CD14-positive monocyte (primary cell): ENCODE results near the gene AVPR2. TPM values are rescaled to one million over a fixed set of nuclear protein-coding genes. Genes with fewer than 3 reads are reported as not detected.

Source experiments
- DNase-seq, 3 donors: peaks; one replicate each; pipeline ENCODE4 v3.0.0-alpha.2; 2011 to 2022
- H2AFZ ChIP-seq: 2 replicates; pipeline ENCODE4 v1.6.0; 2012; ENCODE audit warnings: mild to moderate bottlenecking, low read depth, low read length, inconsistent platforms; ENCODE audit not compliant: insufficient read depth, poor library complexity, severe bottlenecking
- H3K27ac ChIP-seq, 2 donors: 1 replicate in 1 of 2; 2 replicates in 1 of 2; pipeline ENCODE4 v1.5.1; 2012 to 2013; ENCODE audit warnings: low read length in 2 of 2, control low read depth in 1 of 2, inconsistent platforms in 1 of 2, low read depth in 1 of 2, mild to moderate bottlenecking in 1 of 2
- H3K27me3 ChIP-seq, 2 donors: one replicate each; pipeline versions ENCODE4 v1.6.0 to v1.6.1; 2011 to 2013; ENCODE audit warnings: low read length in 2 of 2; ENCODE audit not compliant: control insufficient read depth in 2 of 2, insufficient read depth in 2 of 2
- H3K36me3 ChIP-seq, 2 donors: replicated peaks in 1 of 2; 1 replicate in 1 of 2; 2 replicates in 1 of 2; pipeline versions ENCODE4 v1.5.1 to v1.6.1; 2012 to 2013; ENCODE audit warnings: low read length in 2 of 2, control low read depth in 1 of 2, inconsistent platforms in 1 of 2, mild to moderate bottlenecking in 1 of 2; ENCODE audit not compliant: insufficient read depth in 2 of 2, control insufficient read depth in 1 of 2
- H3K4me1 ChIP-seq, 2 donors: 1 replicate in 1 of 2; 2 replicates in 1 of 2; pipeline versions ENCODE4 v1.5.1 to v1.6.1; 2012 to 2013; ENCODE audit warnings: low read length in 2 of 2, control low read depth in 1 of 2, inconsistent platforms in 1 of 2, mild to moderate bottlenecking in 1 of 2, moderate library complexity in 1 of 2; ENCODE audit not compliant: insufficient read depth in 2 of 2, control insufficient read depth in 1 of 2
- H3K4me2 ChIP-seq: replicated peaks from 2 replicates; pipeline ENCODE3; 2012; ENCODE audit warnings: low read length, moderate library complexity, mild to moderate bottlenecking; ENCODE audit not compliant: poor library complexity, severe bottlenecking; ENCODE audit errors: extremely low read depth
- H3K4me3 ChIP-seq, 3 experiments: fragments of 200-600 bp in 1 of 3; sonication (generic) in 1 of 3; replicated peaks in 1 of 3; 1 replicate in 2 of 3; 2 replicates in 1 of 3; pipeline ENCODE4 v1.5.1; 2011 to 2013; ENCODE audit warnings: low read length in 3 of 3, mild to moderate bottlenecking in 3 of 3, control low read depth in 2 of 3, low read depth in 2 of 3, inconsistent platforms in 1 of 3, moderate library complexity in 1 of 3
- H3K79me2 ChIP-seq: 2 replicates; pipeline ENCODE4 v1.6.0; 2012; ENCODE audit warnings: mild to moderate bottlenecking, control low read depth, inconsistent platforms, low read length, moderate library complexity; ENCODE audit not compliant: insufficient read depth
- H3K9ac ChIP-seq: 2 replicates; pipeline ENCODE4 v1.6.0; 2017; ENCODE audit warnings: low read length, mild to moderate bottlenecking; ENCODE audit not compliant: insufficient read depth, poor library complexity, severe bottlenecking
- H3K9me3 ChIP-seq, 2 donors: replicated peaks in 1 of 2; 1 replicate in 1 of 2; 2 replicates in 1 of 2; pipeline versions ENCODE4 v1.5.1 to v1.6.1; 2012 to 2013; ENCODE audit warnings: low read length in 2 of 2, control low read depth in 1 of 2; ENCODE audit not compliant: control insufficient read depth in 1 of 2, insufficient read depth in 1 of 2
- H4K20me1 ChIP-seq: 2 replicates; pipeline ENCODE4 v1.6.0; 2012; ENCODE audit warnings: mild to moderate bottlenecking, low read length, control low read depth, moderate library complexity; ENCODE audit not compliant: insufficient read depth
- H3K27ac Mint-ChIP-seq, 7 donors: one replicate each; pipeline ENCODE4 v1.8.0; 2020; ENCODE audit warnings: mild to moderate bottlenecking in 7 of 7, mixed read lengths in 7 of 7, moderate library complexity in 6 of 7, inconsistent platforms in 2 of 7
- H3K27me3 Mint-ChIP-seq, 3 donors: one replicate each; pipeline ENCODE4 v1.8.0; 2021 to 2022; ENCODE audit warnings: low read depth in 3 of 3, mild to moderate bottlenecking in 3 of 3, mixed read lengths in 3 of 3, moderate library complexity in 3 of 3, inconsistent platforms in 1 of 3
- H3K36me3 Mint-ChIP-seq, 2 donors: one replicate each; pipeline ENCODE4 v1.8.0; 2020; ENCODE audit warnings: mixed read lengths in 2 of 2, inconsistent platforms in 1 of 2, mild to moderate bottlenecking in 1 of 2
- H3K4me1 Mint-ChIP-seq: one replicate; pipeline ENCODE4 v1.8.0; 2020; ENCODE audit warnings: mild to moderate bottlenecking, mixed read lengths
- H3K4me3 Mint-ChIP-seq, 2 donors: one replicate each; pipeline ENCODE4 v1.8.0; 2020; ENCODE audit warnings: mild to moderate bottlenecking in 2 of 2, mixed read lengths in 2 of 2, moderate library complexity in 1 of 2
- H3K9me3 Mint-ChIP-seq, 7 donors: one replicate each; pipeline ENCODE4 v1.8.0; 2020 to 2022; ENCODE audit warnings: mixed read lengths in 7 of 7, mild to moderate bottlenecking in 6 of 7, moderate library complexity in 6 of 7, inconsistent platforms in 2 of 7
- CTCF ChIP-seq: fragments of 200-600 bp; IDR thresholded peaks from one replicate; pipeline ENCODE4 v1.8.0; 2022; ENCODE audit warnings: antibody characterized with exemption, mild to moderate bottlenecking
- WGBS: methylation state at CpG from one replicate; pipeline ENCODE4 v1.1.5; 2013; ENCODE audit warnings: missing lambda C conversion rate; ENCODE audit not compliant: insufficient coverage; 5-methylcytosine and 5-hydroxymethylcytosine counted together
- intact Hi-C, 2 donors: fragments of 100-400 bp; cut with micrococcal nuclease; formaldehyde crosslinking; loops; one replicate each; pipeline versions ENCODE4 v1.15.0 to v1.15.1; 2023
- polyA plus RNA-seq, 3 donors: library from polyadenylated mRNA; depleted of rRNA in 1 of 3; unstranded in 2 of 3; stranded (reverse) in 1 of 3; fragments of 300-500 nt in 2 of 3; fragments of >200 nt in 1 of 3; fragmentation: Illumina TruSeq in 2 of 3; gene quantifications; 1 replicate in 2 of 3; 2 replicates in 1 of 3; pipeline ENCODE4 v1.2.3, GENCODE V29; 2012 to 2021

The AVPR2 gene
- polyA plus RNA-seq, 3 donors: 0.14 to 0.27 TPM; not detected in 1

GRCh38 chrX:153870288-153870690 lies 34.2 kb upstream of the AVPR2 start:
- Histone ChIP-seq H4K20me1 (no peaks in the 10 kb centered on the region), H3K27me3 (no peaks in the 10 kb centered on the region), H3K4me2 (no peak overlapping the region), H3K36me3 (no peaks in the 10 kb centered on the region), H3K79me2 (no peaks in the 10 kb centered on the region), H3K4me3 (no peak overlapping the region), H2AFZ (no peak overlapping the region), H3K4me1 (no peaks in the 10 kb centered on the region), H3K9ac (no peak overlapping the region), H3K9me3 (no peaks in the 10 kb centered on the region), H3K27ac (no peak overlapping the region)
- Mint-ChIP-seq H3K27ac (no peak overlapping the region), H3K9me3 (peaks cover 0 to 10% (median 0%) of the 10 kb centered on the region in 7 donors), H3K27me3 (peaks cover 9 to 50% (median 26%) of the 10 kb centered on the region in 3 donors), H3K36me3 (no peaks in the 10 kb centered on the region), H3K4me3 (no peak overlapping the region), H3K4me1 (no peaks in the 10 kb centered on the region)
- intact Hi-C loops: no loop called here
- TF ChIP-seq CTCF: no peak
- no peak for DNase-seq
- no CpG with 5 or more reads among the region's 11 CpGs for WGBS

- Histone ChIP-seq H3K27ac (no peak overlapping the region), H3K79me2 (no peaks in the 10 kb centered on the region), H3K9ac (no peak overlapping the region), H3K4me1 (no peaks in the 10 kb centered on the region), H3K4me2 (no peak overlapping the region), H2AFZ (no peak overlapping the region), H3K36me3 (no peaks in the 10 kb centered on the region), H3K4me3 (no peak overlapping the region), H4K20me1 (no peaks in the 10 kb centered on the region), H3K9me3 (no peaks in the 10 kb centered on the region), H3K27me3 (no peaks in the 10 kb centered on the region)
- Mint-ChIP-seq H3K36me3 (no peaks in the 10 kb centered on the region), H3K27me3 (peaks cover 9 to 45% (median 28%) of the 10 kb centered on the region in 3 donors), H3K27ac (no peak overlapping the region), H3K9me3 (peaks cover 0 to 9% (median 0%) of the 10 kb centered on the region in 7 donors), H3K4me1 (no peaks in the 10 kb centered on the region), H3K4me3 (no peak overlapping the region)
- intact Hi-C loops: no loop called here
- no CpG with 5 or more reads among the region's 21 CpGs for WGBS
- TF ChIP-seq CTCF: no peak
- DNase-seq: no peak
Measured at GRCh38 chrX:153870791-153871360, 33.6 kb upstream of the AVPR2 start.
